ENCODE data around the gene PPIB.

GRCh38 chr15:64155802-64156651 is 6.8 kb downstream of the PPIB start:
- TF ChIP-seq CTCF (IDR thresholded peaks at IDR 0.05), result no peak
- TF ChIP-seq POLR2A (IDR thresholded peaks at IDR 0.05), result no peak

Data from adrenal gland (tissue), 5 donors.